ENCODE data around the gene ADAM17. TPM values are rescaled to one million over a fixed set of nuclear protein-coding genes. Genes with fewer than 3 reads are reported as not detected.

ADAM17 gene
- polyA plus RNA-seq, 2 of the 4 experiments (the other 2 are of a cell fraction), result 33.1 to 38.1 TPM

- TF ChIP-seq ZFP36 (IDR thresholded peaks at IDR 0.05; ENCODE audit: borderline replicate concordance, partially characterized antibody) (no peak), EHF (CRISPR knock-in tag; IDR thresholded peaks at IDR 0.05) (no peak)
- TF ChIP-seq, protein P1, sequence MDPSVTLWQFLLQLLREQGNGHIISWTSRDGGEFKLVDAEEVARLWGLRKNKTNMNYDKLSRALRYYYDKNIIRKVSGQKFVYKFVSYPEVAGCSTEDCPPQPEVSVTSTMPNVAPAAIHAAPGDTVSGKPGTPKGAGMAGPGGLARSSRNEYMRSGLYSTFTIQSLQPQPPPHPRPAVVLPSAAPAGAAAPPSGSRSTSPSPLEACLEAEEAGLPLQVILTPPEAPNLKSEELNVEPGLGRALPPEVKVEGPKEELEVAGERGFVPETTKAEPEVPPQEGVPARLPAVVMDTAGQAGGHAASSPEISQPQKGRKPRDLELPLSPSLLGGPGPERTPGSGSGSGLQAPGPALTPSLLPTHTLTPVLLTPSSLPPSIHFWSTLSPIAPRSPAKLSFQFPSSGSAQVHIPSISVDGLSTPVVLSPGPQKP (IDR thresholded peaks at IDR 0.05; ENCODE audit: low read depth, low read length), result no peak
These were observed 10.1 kb downstream of the ADAM17 start (continued) for GRCh38 chr2:9545502-9545901.

DNA sequence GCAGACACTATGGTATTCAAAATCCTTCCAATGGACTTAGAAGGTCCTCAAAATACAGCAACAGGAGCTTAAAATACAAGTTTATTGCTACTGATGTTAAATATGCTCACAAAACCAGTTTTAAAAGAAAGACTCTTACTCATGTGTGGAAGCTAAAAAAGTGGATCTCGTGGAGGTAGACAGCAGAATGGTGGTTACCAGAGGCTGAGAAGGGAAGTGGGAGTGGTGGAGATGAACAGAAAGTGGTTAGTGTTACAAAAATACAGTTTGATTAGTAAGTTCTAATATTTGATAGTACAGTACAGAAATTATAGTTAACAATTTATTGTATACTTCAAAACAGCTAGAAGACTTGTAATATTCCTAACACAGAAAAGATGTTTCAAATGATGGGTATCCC is 12.1 kb downstream of the ADAM17 start:
- ChIA-PET POLR2A (no interaction called here), CTCF (interaction anchor here (2.0 kb wide), 1 partner anchor 12 kb away, joined by 9 read pairs; the partner anchor contains the start of gene ADAM17)
- Histone ChIP-seq H3K4me2 (no peak overlapping the region), H3K27ac (no peak overlapping the region), H3K4me1 (peaks cover 41% of the 10 kb centered on the region), H3K9me3 (no peaks in the 10 kb centered on the region), H3K4me3 (no peak overlapping the region)
- TF ChIP-seq TP53 (CRISPR knock-in tag; IDR thresholded peaks at IDR 0.05), result no peak
- TF ChIP-seq REST (IDR thresholded peaks at IDR 0.05), result no peak
- no peak for TF ChIP-seq MAX (IDR thresholded peaks at IDR 0.05)
- TF ChIP-seq RCOR1 (IDR thresholded peaks at IDR 0.05; ENCODE audit: low read depth, low read length), result no peak
- no peak for TF ChIP-seq CBX2 (IDR thresholded peaks at IDR 0.05; ENCODE audit: borderline replicate concordance, low read depth)
- no peak for TF ChIP-seq HES2 (IDR thresholded peaks at IDR 0.05)
- TF ChIP-seq MAZ (IDR thresholded peaks at IDR 0.05; ENCODE audit: borderline replicate concordance, low read depth, low read length), result no peak
- no peak for TF ChIP-seq EP300 (IDR thresholded peaks at IDR 0.05)
- TF ChIP-seq ZSCAN20 (CRISPR knock-in tag; IDR thresholded peaks at IDR 0.05), result no peak
- no peak for TF ChIP-seq KDM5A (IDR thresholded peaks at IDR 0.05)
- TF ChIP-seq JUN (IDR thresholded peaks at IDR 0.05), result no peak
- TF ChIP-seq RNF2 (IDR thresholded peaks at IDR 0.05; ENCODE audit: borderline replicate concordance, low read depth), result no peak
- no peak for TF ChIP-seq ESRRA (IDR thresholded peaks at IDR 0.05; ENCODE audit: borderline replicate concordance, low read length)
- TF ChIP-seq GATA3 (IDR thresholded peaks at IDR 0.05; ENCODE audit: borderline replicate concordance), result no peak
- no peak for TF ChIP-seq HOXB13 (CRISPR knock-in tag; IDR thresholded peaks at IDR 0.05; ENCODE audit: low read depth)
- TF ChIP-seq TFCP2L1 (CRISPR knock-in tag; IDR thresholded peaks at IDR 0.05), result no peak
- TF ChIP-seq ZNF302 (CRISPR knock-in tag; IDR thresholded peaks at IDR 0.05), result no peak
- no peak for TF ChIP-seq SREBF2 (IDR thresholded peaks at IDR 0.05)
- DNase-seq (ENCODE audit: low read depth in 1 of 2, low spot score in 1 of 2) (no peak), FAIRE-seq (no peak), ATAC-seq (no peak)
- WGBS (ENCODE audit: missing lambda C conversion rate), result 67% methylated on average over 1 of the region's 1 CpG

- Histone ChIP-seq H3K4me3 (no peak overlapping the region), H3K27ac (no peak overlapping the region; a peak in 1 of 6 replicates), H3K4me2 (peak overlapping the region; percentile 45; the same call in 1 of the 3 replicates), H3K9me3 (no peaks in the 10 kb centered on the region), H3K4me1 (peaks cover 53% of the 10 kb centered on the region)
- ATAC-seq (no peak), FAIRE-seq (peak; percentile 59), DNase-seq (ENCODE audit: low read depth in 1 of 2, low spot score in 1 of 2) (no peak)
- CTCF ChIA-PET, result interaction anchor here (0.9 to 1.1 kb wide), 3 partner anchors 11 to 16 kb away, joined by 3 to 4 read pairs (median 3); partner anchors contain the start of gene ADAM17
- TF ChIP-seq CEBPB (IDR thresholded peaks at IDR 0.05), result peak; percentile 31 to 48; a peak in 2 of 4 replicates
- no peak for TF ChIP-seq PHF8 (IDR thresholded peaks at IDR 0.05; ENCODE audit: borderline replicate concordance, low read depth)
- TF ChIP-seq, protein P2, sequence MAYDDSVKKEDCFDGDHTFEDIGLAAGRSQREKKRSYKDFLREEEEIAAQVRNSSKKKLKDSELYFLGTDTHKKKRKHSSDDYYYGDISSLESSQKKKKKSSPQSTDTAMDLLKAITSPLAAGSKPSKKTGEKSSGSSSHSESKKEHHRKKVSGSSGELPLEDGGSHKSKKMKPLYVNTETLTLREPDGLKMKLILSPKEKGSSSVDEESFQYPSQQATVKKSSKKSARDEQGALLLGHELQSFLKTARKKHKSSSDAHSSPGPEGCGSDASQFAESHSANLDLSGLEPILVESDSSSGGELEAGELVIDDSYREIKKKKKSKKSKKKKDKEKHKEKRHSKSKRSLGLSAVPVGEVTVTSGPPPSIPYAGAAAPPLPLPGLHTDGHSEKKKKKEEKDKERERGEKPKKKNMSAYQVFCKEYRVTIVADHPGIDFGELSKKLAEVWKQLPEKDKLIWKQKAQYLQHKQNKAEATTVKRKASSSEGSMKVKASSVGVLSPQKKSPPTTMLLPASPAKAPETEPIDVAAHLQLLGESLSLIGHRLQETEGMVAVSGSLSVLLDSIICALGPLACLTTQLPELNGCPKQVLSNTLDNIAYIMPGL (CRISPR knock-in tag; IDR thresholded peaks at IDR 0.05; ENCODE audit: borderline replicate concordance), result no peak
- POLR2A ChIA-PET, result interaction anchor here (2.9 kb wide), 1 partner anchor 16 kb away, joined by 14 read pairs; the partner anchor contains the start of gene ADAM17
- WGBS (ENCODE audit: missing lambda C conversion rate), result 88% methylated on average over 5 of the region's 5 CpGs
These were observed 16.1 kb downstream of the ADAM17 start for GRCh38 chr2:9539531-9539930.
